Tibial nerve (tissue), 4 donors: ENCODE data around the gene NECAB3. TPM values are rescaled to one million over a fixed set of nuclear protein-coding genes. Genes with fewer than 3 reads are reported as not detected.

Source experiments
- DNase-seq, 2 donors: peaks; one replicate each; pipeline ENCODE4 v3.0.0-alpha.2; 2019; ENCODE audit warnings: low spot score in 2 of 2
- H3K27ac ChIP-seq, 4 donors: fragments of 200-600 bp; sonication (generic) in 3 of 4; one replicate each; pipeline ENCODE4 v1.5.1; 2017 to 2019; ENCODE audit warnings: mild to moderate bottlenecking in 1 of 4
- H3K27me3 ChIP-seq, 2 donors: fragments of 200-600 bp; sonication (generic) in 1 of 2; one replicate each; pipeline versions ENCODE4 v1.5.1 to v1.6.0; 2017 to 2019
- H3K36me3 ChIP-seq, 3 donors: fragments of 200-600 bp; sonication (generic); one replicate each; pipeline ENCODE4 v1.5.1; 2018 to 2019
- H3K4me1 ChIP-seq, 4 donors: fragments of 200-600 bp; sonication (generic) in 3 of 4; one replicate each; pipeline ENCODE4 v1.5.1; 2017 to 2019
- H3K4me3 ChIP-seq, 4 donors: fragments of 200-600 bp; sonication (generic) in 3 of 4; one replicate each; pipeline ENCODE4 v1.5.1; 2017 to 2019; ENCODE audit warnings: mild to moderate bottlenecking in 1 of 4, moderate library complexity in 1 of 4
- H3K9me3 ChIP-seq, 4 donors: fragments of 200-600 bp; sonication (generic) in 3 of 4; one replicate each; pipeline ENCODE4 v1.5.1; 2017 to 2019
- EP300 ChIP-seq, 2 donors: sonication (generic); formaldehyde crosslinking; IDR thresholded peaks; one replicate each; pipeline ENCODE4 v1.6.1; 2017; ENCODE audit warnings: antibody characterized with exemption in 2 of 2, mild to moderate bottlenecking in 1 of 2
- POLR2A ChIP-seq, 2 donors: fragments of 450-650 bp; IDR thresholded peaks; one replicate each; pipeline ENCODE4 v1.6.1; 2017; ENCODE audit warnings: antibody characterized with exemption in 2 of 2, mild to moderate bottlenecking in 2 of 2, moderate library complexity in 2 of 2
- WGBS, 2 donors: methylation state at CpG; one replicate each; pipeline ENCODE4 v1.1.5; 2018; 5-methylcytosine and 5-hydroxymethylcytosine counted together
- total RNA-seq, 4 donors: library from RNA; depleted of rRNA; stranded (reverse); fragments of >200 nt; gene quantifications; one replicate each; pipeline ENCODE4 v1.1.0, GENCODE V29; 2016
- TF ChIP-seq, protein P1 (sequence below), 5 experiments: fragments of 200-600 bp in 3 of 5; fragments of 450-650 bp in 2 of 5; sonication (generic) in 3 of 5; IDR thresholded peaks; one replicate each; pipeline ENCODE4 v1.5.1; 2016 to 2019; ENCODE audit warnings: antibody characterized with exemption in 5 of 5, mild to moderate bottlenecking in 3 of 5, moderate library complexity in 2 of 5

NECAB3 gene
- total RNA-seq, 4 donors from 2014 or later: 80.8 to 103 (median 91.5) TPM

DNA sequence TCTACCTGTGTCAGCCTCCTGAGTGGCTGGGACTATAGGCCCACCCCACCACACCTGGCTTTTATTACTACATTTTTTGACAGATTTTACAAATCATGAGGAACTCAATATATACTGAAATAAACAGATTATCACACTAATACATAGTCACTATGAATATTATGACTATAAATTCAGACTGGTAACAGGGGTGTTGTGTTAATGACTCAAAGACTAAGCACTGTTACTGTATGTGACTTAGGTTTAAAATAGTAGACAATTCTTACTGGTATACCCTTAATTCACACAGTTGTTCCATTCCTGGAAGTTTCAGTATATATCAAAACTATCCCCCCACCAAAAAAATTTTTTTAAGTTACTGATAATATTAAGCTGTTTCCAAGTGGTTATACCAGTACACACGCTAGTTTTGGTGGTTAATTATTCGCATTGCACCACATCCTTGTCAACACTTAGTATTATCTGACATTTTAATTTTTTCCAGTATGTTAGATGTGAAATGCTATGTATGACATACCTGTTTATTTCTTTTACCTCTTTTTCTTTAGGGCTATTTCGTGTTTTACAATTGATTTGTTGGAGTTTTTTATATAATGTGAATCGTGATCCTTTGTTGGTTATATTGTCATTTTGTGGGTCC, 46.5 kb downstream of the NECAB3 start:
- H3K27ac ChIP-seq: no peak overlapping the region
- no peak for DNase-seq
- TF ChIP-seq, protein P1, sequence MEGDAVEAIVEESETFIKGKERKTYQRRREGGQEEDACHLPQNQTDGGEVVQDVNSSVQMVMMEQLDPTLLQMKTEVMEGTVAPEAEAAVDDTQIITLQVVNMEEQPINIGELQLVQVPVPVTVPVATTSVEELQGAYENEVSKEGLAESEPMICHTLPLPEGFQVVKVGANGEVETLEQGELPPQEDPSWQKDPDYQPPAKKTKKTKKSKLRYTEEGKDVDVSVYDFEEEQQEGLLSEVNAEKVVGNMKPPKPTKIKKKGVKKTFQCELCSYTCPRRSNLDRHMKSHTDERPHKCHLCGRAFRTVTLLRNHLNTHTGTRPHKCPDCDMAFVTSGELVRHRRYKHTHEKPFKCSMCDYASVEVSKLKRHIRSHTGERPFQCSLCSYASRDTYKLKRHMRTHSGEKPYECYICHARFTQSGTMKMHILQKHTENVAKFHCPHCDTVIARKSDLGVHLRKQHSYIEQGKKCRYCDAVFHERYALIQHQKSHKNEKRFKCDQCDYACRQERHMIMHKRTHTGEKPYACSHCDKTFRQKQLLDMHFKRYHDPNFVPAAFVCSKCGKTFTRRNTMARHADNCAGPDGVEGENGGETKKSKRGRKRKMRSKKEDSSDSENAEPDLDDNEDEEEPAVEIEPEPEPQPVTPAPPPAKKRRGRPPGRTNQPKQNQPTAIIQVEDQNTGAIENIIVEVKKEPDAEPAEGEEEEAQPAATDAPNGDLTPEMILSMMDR (IDR thresholded peaks at IDR 0.05): no peak
- no peak for TF ChIP-seq POLR2A (IDR thresholded peaks at IDR 0.05)
- no peak for TF ChIP-seq EP300 (IDR thresholded peaks at IDR 0.05)
- no peak overlapping the region for H3K4me3 ChIP-seq
- 96 to 98% methylated on average over 4 of the region's 4 CpGs for WGBS, 2 donors
- H3K36me3 ChIP-seq: peaks cover 0 to 93% (median 16%) of the 10 kb centered on the region in 3 donors
- H3K4me1 ChIP-seq: no peaks in the 10 kb centered on the region
- H3K9me3 ChIP-seq: no peaks in the 10 kb centered on the region
- no peaks in the 10 kb centered on the region for H3K27me3 ChIP-seq

DNA sequence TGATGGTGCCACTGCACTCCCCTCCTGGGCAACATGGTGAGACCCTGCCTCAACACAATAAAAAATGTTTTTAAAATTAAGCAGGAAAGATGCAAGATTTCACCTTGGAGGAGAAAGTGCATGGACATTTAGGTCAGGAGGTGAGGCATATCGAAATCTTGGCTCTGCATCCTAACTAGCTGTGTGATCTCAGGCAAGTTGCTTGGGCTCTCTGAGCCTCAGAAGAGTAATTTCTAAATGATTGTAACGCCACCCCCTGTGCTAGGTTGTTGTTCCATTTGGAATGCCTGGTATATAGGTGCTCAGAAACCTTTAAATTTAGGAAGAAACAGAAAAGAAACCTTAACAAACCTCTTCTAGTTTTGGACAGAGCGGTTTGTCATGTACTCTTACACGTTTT, 48.0 kb downstream of the NECAB3 start:
- no peak overlapping the region for H3K27ac ChIP-seq
- 93 to 98% methylated on average over 4 of the region's 4 CpGs for WGBS, 2 donors
- H3K36me3 ChIP-seq: peaks cover 0 to 78% (median 16%) of the 10 kb centered on the region in 3 donors
- TF ChIP-seq, protein P1 (IDR thresholded peaks at IDR 0.05): no peak
- TF ChIP-seq EP300 (IDR thresholded peaks at IDR 0.05) (no peak), POLR2A (IDR thresholded peaks at IDR 0.05) (no peak)
- no peaks in the 10 kb centered on the region for H3K27me3 ChIP-seq
- no peak overlapping the region for H3K4me3 ChIP-seq
- H3K9me3 ChIP-seq: no peaks in the 10 kb centered on the region
- no peak for DNase-seq
- H3K4me1 ChIP-seq: no peaks in the 10 kb centered on the region

DNA sequence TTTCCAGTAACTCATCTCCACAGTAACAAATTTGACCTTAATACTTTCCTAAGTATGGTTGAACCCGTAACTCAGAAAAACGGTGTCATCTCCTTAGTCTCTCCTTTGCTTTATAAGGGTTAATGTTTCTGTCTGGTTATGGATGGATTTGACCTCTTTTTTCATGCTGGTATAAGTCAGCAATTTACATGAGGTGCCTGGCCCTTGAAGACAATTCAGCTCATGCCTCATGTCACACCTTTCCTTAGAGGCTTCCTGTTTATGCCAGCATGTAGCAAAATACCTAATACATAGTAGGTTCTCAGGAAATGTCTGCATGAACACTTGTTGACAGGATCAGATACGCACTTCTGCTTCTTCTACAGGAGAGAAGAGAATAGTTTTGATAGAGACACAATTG, 49.8 kb downstream of the NECAB3 start:
- Histone ChIP-seq H3K36me3 (peaks cover 0 to 74% (median 16%) of the 10 kb centered on the region in 3 donors), H3K9me3 (no peaks in the 10 kb centered on the region), H3K4me3 (no peak overlapping the region), H3K27me3 (no peaks in the 10 kb centered on the region), H3K27ac (no peak overlapping the region), H3K4me1 (no peaks in the 10 kb centered on the region)
- WGBS, 2 donors: 68 to 79% methylated on average over 3 of the region's 3 CpGs
- TF ChIP-seq POLR2A (IDR thresholded peaks at IDR 0.05): no peak
- no peak for DNase-seq

DNA sequence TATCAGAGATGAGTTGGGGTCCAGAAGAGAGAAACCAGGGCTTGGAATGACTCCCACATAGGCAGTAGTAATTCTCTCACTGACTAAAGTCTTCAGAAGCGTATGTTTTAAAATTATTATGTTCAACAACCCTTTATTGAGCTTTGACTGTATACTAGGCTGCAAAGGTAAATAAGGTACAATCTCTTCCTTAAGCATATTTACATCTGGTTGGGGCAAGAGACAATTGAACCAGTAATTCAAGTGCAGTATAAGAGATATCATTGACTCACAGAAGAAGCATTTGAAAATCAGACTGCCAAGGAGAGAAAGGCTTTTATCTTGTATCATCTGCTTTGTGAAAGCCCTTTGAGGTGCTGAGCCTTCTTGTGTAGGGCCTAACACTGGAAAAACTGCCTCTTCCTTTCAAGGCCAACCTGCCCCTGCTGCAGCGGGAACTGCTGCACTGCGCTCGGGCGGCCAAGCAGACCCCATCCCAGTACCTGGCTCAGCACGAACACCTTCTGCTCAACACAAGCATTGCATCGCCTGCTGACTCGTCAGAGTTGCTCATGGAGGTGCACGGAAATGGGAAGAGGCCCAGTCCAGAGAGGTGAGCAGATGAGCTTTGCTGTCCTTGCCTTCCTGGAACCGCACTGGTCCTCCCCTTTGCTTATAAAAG, 51.4 kb downstream of the NECAB3 start:
- no peak overlapping the region for H3K27ac ChIP-seq
- H3K4me1 ChIP-seq: no peaks in the 10 kb centered on the region
- 94 to 97% methylated on average over 10 of the region's 10 CpGs for WGBS, 2 donors
- H3K36me3 ChIP-seq: peaks cover 0 to 60% (median 16%) of the 10 kb centered on the region in 3 donors
- no peak for DNase-seq
- H3K27me3 ChIP-seq: no peaks in the 10 kb centered on the region
- no peaks in the 10 kb centered on the region for H3K9me3 ChIP-seq
- H3K4me3 ChIP-seq: no peak overlapping the region
- TF ChIP-seq EP300 (IDR thresholded peaks at IDR 0.05) (no peak), POLR2A (IDR thresholded peaks at IDR 0.05) (no peak)
- TF ChIP-seq, protein P1 (IDR thresholded peaks at IDR 0.05): no peak

DNA sequence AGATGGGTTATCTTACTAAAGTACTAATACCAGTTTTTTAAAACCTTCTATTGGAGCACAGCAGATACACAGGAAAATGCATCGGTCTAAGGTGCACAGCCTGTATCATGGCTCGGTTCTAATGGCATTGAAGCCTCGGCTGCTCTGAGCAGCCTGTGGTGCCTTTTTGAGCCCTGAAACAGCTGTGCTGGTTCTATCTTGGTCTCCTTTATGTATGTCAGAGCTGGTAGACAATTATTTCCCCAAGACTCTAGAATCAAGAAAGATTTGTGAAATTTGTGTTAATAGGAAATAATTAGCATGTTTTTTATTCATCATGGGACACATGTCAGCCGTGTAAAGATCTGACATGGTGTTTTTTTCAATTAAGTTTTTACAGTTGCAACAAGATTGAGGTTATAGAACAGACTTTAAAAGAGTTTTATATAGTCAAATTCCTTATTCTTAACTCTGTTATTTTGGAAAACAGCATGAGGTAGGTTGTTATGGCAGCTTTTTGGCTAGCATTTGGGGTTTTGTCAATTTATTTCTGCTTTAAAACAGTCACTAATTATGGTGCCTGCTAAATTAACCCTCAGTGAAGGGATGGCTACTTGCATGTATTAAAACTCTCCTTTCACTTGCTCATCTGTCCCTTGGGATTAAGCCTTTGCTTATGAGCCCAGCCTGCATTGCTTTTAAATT, 52.4 kb downstream of the NECAB3 start:
- Histone ChIP-seq H3K27me3 (no peaks in the 10 kb centered on the region), H3K4me3 (no peak overlapping the region), H3K9me3 (no peaks in the 10 kb centered on the region), H3K36me3 (peaks cover 0 to 50% (median 11%) of the 10 kb centered on the region in 3 donors), H3K4me1 (no peaks in the 10 kb centered on the region), H3K27ac (no peak overlapping the region)
- 81 to 87% methylated on average over 4 of the region's 4 CpGs for WGBS, 2 donors
- DNase-seq: no peak
- TF ChIP-seq, protein P1 (IDR thresholded peaks at IDR 0.05): no peak
- TF ChIP-seq EP300 (IDR thresholded peaks at IDR 0.05) (no peak), POLR2A (IDR thresholded peaks at IDR 0.05) (no peak)
